ENCODE measurements around the gene STRBP. TPM values are rescaled to one million over a fixed set of nuclear protein-coding genes. Genes with fewer than 3 reads are reported as not detected.

STRBP gene
- total RNA-seq, 1 experiment from 2014 or later = 40.3 TPM

DNA sequence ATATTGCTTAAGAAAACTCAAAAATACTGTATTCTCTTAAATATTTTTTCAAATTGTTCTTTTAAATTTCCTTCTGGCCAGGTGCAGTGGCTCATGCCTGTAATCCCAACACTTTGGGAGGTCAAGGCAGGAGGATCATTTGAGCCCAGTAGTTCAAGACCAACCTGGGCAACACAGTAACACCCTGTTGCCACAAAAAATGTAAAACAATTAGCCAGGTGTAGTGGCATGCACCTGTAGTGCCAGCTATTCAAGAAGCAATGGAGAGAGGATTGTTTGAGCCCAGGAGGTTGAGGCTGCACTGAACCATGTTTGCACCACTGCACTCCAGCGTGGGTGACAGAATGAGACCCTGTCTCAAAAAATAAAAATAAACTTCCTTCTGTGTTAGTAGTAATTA, 94.3 kb downstream of the STRBP start:
- H3K4me3 ChIP-seq (ENCODE audit: low read depth in 2 of 2, low read length in 2 of 2) = no peak overlapping the region
- H3K4me1 ChIP-seq (ENCODE audit: control insufficient read depth, insufficient read depth, low read length) = no peaks in the 10 kb centered on the region
- BruUV-seq (replicated peaks) = no TSS peak
- no peak for ATAC-seq
- no peaks in the 10 kb centered on the region for H3K27me3 ChIP-seq (ENCODE audit: control insufficient read depth, insufficient read depth, low read length)
- ChIA-PET CTCF (no interaction called here), POLR2A (no interaction called here)
- H3K36me3 ChIP-seq (ENCODE audit: control insufficient read depth, insufficient read depth, low read length) = no peaks in the 10 kb centered on the region; the same call in 1 of the 2 replicates
- H3K9me3 ChIP-seq (ENCODE audit: control insufficient read depth, insufficient read depth, low read depth, low read length) = no peaks in the 10 kb centered on the region
- intact Hi-C loops (cut with micrococcal nuclease; ENCODE audit: unreplicated experiment) = no loop called here
- in situ Hi-C loops (cut with HindIII; ENCODE audit: low pct_unique_long_range_greater_than_20kb, low sequenced_read_pairs) = no loop called here
- TF ChIP-seq POLR2AphosphoS5 (IDR thresholded peaks at IDR 0.05; ENCODE audit: low read depth, low read length) = no peak
- TF ChIP-seq, protein P1, sequence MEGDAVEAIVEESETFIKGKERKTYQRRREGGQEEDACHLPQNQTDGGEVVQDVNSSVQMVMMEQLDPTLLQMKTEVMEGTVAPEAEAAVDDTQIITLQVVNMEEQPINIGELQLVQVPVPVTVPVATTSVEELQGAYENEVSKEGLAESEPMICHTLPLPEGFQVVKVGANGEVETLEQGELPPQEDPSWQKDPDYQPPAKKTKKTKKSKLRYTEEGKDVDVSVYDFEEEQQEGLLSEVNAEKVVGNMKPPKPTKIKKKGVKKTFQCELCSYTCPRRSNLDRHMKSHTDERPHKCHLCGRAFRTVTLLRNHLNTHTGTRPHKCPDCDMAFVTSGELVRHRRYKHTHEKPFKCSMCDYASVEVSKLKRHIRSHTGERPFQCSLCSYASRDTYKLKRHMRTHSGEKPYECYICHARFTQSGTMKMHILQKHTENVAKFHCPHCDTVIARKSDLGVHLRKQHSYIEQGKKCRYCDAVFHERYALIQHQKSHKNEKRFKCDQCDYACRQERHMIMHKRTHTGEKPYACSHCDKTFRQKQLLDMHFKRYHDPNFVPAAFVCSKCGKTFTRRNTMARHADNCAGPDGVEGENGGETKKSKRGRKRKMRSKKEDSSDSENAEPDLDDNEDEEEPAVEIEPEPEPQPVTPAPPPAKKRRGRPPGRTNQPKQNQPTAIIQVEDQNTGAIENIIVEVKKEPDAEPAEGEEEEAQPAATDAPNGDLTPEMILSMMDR (IDR thresholded peaks at IDR 0.05) = no peak
- TF ChIP-seq TCF7L2 (IDR thresholded peaks at IDR 0.05; ENCODE audit: low read depth, low read length) = no peak
- no peak overlapping the region for H3K27ac ChIP-seq (ENCODE audit: low read length)
- DNase-seq (ENCODE audit: low read depth, low spot score) = no peak

DNA sequence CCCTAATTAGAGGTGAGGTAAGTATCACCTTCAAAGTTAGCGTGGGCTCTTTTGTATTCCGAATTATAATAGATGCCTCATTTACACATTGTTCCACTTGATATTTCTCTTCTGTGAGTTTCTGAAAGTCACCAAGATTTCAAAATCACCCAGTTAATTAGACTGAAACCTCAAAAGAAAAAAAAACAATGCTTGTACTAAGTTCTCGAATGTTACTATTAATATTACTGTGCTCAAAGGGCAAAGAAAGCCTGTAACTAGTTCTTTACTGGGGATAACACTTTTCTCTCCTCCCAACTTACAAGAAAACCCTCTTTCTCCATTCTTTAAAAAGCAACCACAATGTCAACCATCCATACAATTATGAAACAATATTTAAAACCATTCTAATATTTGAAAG, 98.5 kb downstream of the STRBP start:
- ChIA-PET POLR2A (no interaction called here), CTCF (no interaction called here)
- no peaks in the 10 kb centered on the region for H3K4me1 ChIP-seq (ENCODE audit: control insufficient read depth, insufficient read depth, low read length)
- H3K36me3 ChIP-seq (ENCODE audit: control insufficient read depth, insufficient read depth, low read length) = no peaks in the 10 kb centered on the region
- no peak overlapping the region for H3K4me3 ChIP-seq (ENCODE audit: low read depth in 2 of 2, low read length in 2 of 2)
- BruUV-seq (replicated peaks) = no TSS peak
- in situ Hi-C loops (cut with HindIII; ENCODE audit: low pct_unique_long_range_greater_than_20kb, low sequenced_read_pairs) = no loop called here
- H3K27ac ChIP-seq (ENCODE audit: low read length) = no peak overlapping the region
- H3K9me3 ChIP-seq (ENCODE audit: control insufficient read depth, insufficient read depth, low read depth, low read length) = no peaks in the 10 kb centered on the region
- TF ChIP-seq, protein P1 (IDR thresholded peaks at IDR 0.05) = no peak
- TF ChIP-seq POLR2AphosphoS5 (IDR thresholded peaks at IDR 0.05; ENCODE audit: low read depth, low read length) = no peak
- TF ChIP-seq, protein P2, sequence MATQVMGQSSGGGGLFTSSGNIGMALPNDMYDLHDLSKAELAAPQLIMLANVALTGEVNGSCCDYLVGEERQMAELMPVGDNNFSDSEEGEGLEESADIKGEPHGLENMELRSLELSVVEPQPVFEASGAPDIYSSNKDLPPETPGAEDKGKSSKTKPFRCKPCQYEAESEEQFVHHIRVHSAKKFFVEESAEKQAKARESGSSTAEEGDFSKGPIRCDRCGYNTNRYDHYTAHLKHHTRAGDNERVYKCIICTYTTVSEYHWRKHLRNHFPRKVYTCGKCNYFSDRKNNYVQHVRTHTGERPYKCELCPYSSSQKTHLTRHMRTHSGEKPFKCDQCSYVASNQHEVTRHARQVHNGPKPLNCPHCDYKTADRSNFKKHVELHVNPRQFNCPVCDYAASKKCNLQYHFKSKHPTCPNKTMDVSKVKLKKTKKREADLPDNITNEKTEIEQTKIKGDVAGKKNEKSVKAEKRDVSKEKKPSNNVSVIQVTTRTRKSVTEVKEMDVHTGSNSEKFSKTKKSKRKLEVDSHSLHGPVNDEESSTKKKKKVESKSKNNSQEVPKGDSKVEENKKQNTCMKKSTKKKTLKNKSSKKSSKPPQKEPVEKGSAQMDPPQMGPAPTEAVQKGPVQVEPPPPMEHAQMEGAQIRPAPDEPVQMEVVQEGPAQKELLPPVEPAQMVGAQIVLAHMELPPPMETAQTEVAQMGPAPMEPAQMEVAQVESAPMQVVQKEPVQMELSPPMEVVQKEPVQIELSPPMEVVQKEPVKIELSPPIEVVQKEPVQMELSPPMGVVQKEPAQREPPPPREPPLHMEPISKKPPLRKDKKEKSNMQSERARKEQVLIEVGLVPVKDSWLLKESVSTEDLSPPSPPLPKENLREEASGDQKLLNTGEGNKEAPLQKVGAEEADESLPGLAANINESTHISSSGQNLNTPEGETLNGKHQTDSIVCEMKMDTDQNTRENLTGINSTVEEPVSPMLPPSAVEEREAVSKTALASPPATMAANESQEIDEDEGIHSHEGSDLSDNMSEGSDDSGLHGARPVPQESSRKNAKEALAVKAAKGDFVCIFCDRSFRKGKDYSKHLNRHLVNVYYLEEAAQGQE (IDR thresholded peaks at IDR 0.05; ENCODE audit: insufficient read depth in 1 of 2, low read depth in 2 of 2, low read length in 1 of 2) = no peak
- TF ChIP-seq TCF7L2 (IDR thresholded peaks at IDR 0.05; ENCODE audit: low read depth, low read length) = no peak
- TF ChIP-seq SIN3A (IDR thresholded peaks at IDR 0.05; ENCODE audit: borderline replicate concordance, insufficient read depth, low read depth, low read length) = no peak
- intact Hi-C loops (cut with micrococcal nuclease; ENCODE audit: unreplicated experiment) = no loop called here
- ATAC-seq (no peak), DNase-seq (ENCODE audit: low read depth, low spot score) (no peak)
- H3K27me3 ChIP-seq (ENCODE audit: control insufficient read depth, insufficient read depth, low read length) = no peaks in the 10 kb centered on the region

Data from Panc1 (cell line).